Ectodermal cell (in vitro differentiated cells): ENCODE results near the gene SCUBE1.

Experiments
- H3K27ac ChIP-seq: 2 replicates; pipeline ENCODE4 v1.7.0; 2013; ENCODE audit warnings: mild to moderate bottlenecking, low read depth, low read length; ENCODE audit not compliant: insufficient read depth, poor library complexity, severe bottlenecking
- H3K27me3 ChIP-seq: 2 replicates; pipeline ENCODE4 v1.7.0; 2013; ENCODE audit warnings: mild to moderate bottlenecking, low read length; ENCODE audit not compliant: insufficient read depth, control insufficient read depth, poor library complexity, severe bottlenecking
- H3K36me3 ChIP-seq: one replicate; pipeline ENCODE4 v1.7.0; 2013; ENCODE audit warnings: low read length; ENCODE audit not compliant: control insufficient read depth, insufficient read depth
- H3K4me1 ChIP-seq: one replicate; pipeline ENCODE4 v1.7.0; 2013; ENCODE audit warnings: low read length; ENCODE audit not compliant: control insufficient read depth, insufficient read depth
- H3K4me3 ChIP-seq: 2 replicates; pipeline ENCODE4 v1.7.0; 2013; ENCODE audit warnings: low read depth, low read length, control low read depth; ENCODE audit not compliant: insufficient read depth
- H3K9me3 ChIP-seq: 2 replicates; pipeline ENCODE4 v1.7.0; 2013; ENCODE audit warnings: mild to moderate bottlenecking, low read length, moderate library complexity; ENCODE audit not compliant: control insufficient read depth
- WGBS, 2 experiments: methylation state at CpG; one replicate each; pipeline ENCODE4 v1.1.7; 2013; ENCODE audit warnings: missing lambda C conversion rate in 2 of 2; 5-methylcytosine and 5-hydroxymethylcytosine counted together

SCUBE1 gene

DNA sequence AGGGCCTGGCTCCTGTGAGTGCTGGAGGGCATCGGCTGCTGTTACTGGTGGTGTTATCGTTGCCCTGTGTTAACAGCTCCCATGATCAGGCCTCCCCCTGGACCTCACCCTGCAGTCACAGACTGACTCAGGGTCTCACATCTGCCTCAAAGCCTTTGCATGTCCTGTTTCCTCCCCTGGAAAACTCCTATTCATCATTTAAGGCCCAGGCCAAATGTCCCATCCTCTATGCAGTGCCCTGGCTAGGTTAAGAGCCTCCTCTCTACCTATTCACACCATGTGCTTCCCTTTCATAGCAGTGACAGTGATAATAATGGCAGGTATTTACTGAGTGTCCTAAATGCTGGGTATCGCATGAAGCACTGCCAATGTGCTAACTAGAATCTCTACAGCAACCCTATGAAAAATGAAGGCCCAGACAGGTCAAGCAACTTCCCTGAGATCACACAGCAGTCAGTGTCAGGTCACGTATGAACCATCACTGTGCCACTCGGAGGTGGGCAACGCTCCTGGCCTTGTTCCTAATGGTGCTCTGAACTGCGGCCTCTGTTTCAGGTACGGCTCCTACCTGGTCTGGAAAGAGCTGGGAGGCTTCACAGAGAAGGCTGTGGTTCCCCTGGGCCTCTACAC lies 182.6 kb downstream of the SCUBE1 start:
- Histone ChIP-seq H3K27ac (no peak overlapping the region), H3K27me3 (no peaks in the 10 kb centered on the region), H3K4me1 (no peaks in the 10 kb centered on the region), H3K36me3 (no peaks in the 10 kb centered on the region), H3K9me3 (no peaks in the 10 kb centered on the region), H3K4me3 (no peak overlapping the region)
- WGBS, 2 experiments: 95% methylated on average over 8 of the region's 8 CpGs

DNA sequence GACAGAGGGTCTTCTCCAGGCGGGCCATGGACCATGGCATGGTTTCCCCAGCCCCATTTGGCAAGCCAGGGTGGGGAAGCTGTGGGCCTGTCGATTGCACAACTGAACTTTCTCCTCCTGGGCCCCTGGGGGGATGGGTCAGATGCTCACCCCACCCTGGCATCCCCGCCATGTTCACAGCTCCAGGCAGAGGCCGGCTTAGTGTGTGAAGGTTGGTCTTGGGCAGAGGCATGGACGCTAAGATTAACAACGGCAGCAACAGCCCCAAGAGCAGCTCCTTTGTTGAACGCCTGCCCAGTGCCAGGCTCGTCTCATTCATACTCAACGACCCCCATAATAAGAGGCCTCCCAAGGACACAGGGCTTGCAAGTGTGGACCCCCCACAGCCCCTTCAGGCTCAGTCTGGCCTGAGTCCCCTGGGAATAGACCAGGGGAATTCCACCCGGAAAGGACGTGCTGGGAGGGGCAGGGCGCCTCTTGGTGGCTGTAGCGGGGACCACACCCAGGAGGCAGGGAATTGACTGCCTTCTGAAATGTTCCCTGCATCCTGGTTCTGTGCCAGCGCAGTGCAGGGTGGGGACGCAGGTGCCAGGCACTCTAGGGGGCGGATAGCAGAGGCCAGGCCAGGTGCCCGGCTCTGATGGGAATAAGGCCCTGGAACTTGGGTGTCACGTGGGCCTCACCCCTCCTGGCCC lies 183.5 kb downstream of the SCUBE1 start:
- H3K9me3 ChIP-seq: no peaks in the 10 kb centered on the region
- no peaks in the 10 kb centered on the region for H3K36me3 ChIP-seq
- H3K27me3 ChIP-seq: no peaks in the 10 kb centered on the region
- no peak overlapping the region for H3K27ac ChIP-seq
- H3K4me1 ChIP-seq: no peaks in the 10 kb centered on the region
- 81 to 84% methylated on average over 18 of the region's 18 CpGs for WGBS, 2 experiments
- no peak overlapping the region for H3K4me3 ChIP-seq

DNA sequence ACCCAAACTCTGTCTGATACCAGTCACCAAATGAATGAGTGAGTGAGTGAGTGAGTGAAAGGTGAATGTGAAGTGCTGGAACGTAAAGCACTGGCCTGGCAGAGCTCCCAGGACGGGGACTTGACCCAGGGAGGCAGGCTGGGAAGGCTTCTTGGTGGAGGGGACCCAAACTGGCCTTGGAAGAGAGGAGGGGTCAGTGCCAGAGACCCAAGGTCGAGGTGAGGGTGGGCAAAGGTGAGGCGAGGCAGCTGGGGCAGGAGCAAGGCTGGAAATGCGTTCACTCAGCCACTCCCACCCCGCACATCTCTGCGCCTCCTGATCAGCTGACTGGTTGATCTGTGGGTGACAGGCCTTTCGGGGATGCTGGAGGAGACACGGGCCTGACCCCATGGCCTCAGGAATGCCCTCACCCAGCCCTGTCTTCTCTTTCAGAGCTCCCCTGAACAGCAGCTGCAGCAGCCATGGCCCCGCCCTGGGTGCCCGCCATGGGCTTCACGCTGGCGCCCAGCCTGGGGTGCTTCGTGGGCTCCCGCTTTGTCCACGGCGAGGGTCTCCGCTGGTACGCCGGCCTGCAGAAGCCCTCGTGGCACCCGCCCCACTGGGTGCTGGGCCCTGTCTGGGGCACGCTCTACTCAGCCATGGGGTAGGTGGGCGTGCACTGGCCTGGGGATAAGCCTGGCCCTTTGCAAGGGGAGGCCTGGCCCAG lies 184.2 kb downstream of the SCUBE1 start:
- no peaks in the 10 kb centered on the region for H3K4me1 ChIP-seq
- no peaks in the 10 kb centered on the region for H3K36me3 ChIP-seq
- H3K9me3 ChIP-seq: no peaks in the 10 kb centered on the region
- H3K27ac ChIP-seq: no peak overlapping the region
- H3K4me3 ChIP-seq: no peak overlapping the region
- WGBS, 2 experiments: 94 to 95% methylated on average over 24 of the region's 24 CpGs
- H3K27me3 ChIP-seq: no peaks in the 10 kb centered on the region

DNA sequence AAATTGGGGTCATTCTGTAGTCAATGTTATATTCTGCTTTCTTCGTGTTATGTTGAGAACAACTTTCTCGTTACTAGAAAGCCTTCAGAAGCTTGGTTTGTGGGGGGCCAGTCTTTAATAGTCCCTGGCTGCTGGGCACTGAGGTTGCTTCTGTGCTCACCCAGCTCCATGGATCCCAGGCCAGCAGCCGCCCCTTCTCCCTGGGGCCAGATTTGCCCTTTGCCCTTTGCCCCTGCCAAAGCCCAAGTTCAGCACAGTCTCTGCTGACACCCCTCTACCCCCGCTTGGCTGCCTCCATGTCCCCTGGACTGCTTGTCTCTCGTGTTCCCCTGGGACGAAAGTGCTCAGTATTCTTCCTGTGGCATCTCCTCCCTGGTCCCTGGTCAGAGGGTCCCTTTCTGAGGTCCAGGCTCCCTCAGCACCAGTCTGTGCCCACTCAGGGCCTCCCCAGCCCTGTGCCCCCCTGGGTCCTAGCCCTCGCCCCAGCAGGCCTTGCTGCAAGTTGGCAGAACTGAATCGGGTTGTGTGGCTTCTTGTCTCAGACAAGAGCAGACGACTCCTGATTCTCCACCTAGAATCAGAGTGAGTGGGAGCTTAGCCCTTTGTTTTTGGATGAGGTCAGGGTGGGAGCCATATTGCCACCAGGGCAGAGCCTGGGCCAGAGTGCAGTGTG lies 185.2 kb downstream of the SCUBE1 start:
- Histone ChIP-seq H3K9me3 (no peaks in the 10 kb centered on the region), H3K36me3 (no peaks in the 10 kb centered on the region), H3K4me1 (no peaks in the 10 kb centered on the region), H3K27me3 (no peaks in the 10 kb centered on the region), H3K4me3 (no peak overlapping the region), H3K27ac (no peak overlapping the region)
- 89 to 90% methylated on average over 9 of the region's 9 CpGs for WGBS, 2 experiments

DNA sequence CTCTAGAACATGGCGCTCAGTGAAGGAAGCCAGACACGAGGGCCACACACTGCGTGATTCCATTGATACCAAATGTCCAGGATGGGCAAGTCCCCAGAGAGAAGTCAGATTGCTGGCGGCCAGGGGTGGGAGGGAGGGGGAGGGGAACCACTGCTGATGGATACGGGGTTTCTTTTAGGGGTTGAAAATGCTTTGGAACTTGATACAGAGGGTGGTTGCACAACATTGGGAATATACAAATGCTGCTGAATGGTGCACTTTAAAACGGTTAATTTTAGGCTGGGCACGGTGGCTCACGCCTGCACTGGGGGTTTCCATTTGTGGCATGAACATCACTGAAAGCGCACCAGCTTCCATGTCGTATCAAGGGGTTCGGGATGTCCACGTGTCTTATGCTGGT lies 186.8 kb downstream of the SCUBE1 start:
- Histone ChIP-seq H3K36me3 (no peaks in the 10 kb centered on the region), H3K27me3 (peaks cover 14% of the 10 kb centered on the region), H3K9me3 (no peaks in the 10 kb centered on the region), H3K4me1 (peaks cover 8% of the 10 kb centered on the region), H3K27ac (no peak overlapping the region), H3K4me3 (no peak overlapping the region)
- 91 to 94% methylated on average over 12 of the region's 12 CpGs for WGBS, 2 experiments

DNA sequence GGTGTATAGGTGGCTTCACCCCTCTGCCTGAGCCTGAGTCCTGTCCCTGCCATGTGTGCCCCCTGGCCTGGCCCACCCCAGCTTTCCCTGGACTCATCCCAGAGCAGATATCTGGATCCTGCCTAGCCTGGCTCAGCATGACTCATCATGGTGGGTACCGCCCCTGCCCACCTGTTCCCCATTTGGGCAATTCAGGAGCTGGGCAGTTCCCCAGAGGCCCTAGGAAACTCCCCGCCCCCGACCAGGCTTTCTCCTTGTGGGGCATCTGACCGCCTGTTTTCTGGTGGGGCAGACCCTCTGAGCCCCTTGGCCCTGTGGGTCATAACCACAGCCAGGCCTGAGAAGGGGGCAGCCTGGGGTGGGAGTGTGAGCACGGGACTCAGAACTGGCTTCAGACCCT lies 187.4 kb downstream of the SCUBE1 start:
- H3K36me3 ChIP-seq: no peaks in the 10 kb centered on the region
- H3K27ac ChIP-seq: no peak overlapping the region
- 86 to 93% methylated on average over 5 of the region's 5 CpGs for WGBS, 2 experiments
- H3K27me3 ChIP-seq: peaks cover 20% of the 10 kb centered on the region
- H3K4me3 ChIP-seq: no peak overlapping the region
- H3K9me3 ChIP-seq: no peaks in the 10 kb centered on the region
- peaks cover 8% of the 10 kb centered on the region for H3K4me1 ChIP-seq

DNA sequence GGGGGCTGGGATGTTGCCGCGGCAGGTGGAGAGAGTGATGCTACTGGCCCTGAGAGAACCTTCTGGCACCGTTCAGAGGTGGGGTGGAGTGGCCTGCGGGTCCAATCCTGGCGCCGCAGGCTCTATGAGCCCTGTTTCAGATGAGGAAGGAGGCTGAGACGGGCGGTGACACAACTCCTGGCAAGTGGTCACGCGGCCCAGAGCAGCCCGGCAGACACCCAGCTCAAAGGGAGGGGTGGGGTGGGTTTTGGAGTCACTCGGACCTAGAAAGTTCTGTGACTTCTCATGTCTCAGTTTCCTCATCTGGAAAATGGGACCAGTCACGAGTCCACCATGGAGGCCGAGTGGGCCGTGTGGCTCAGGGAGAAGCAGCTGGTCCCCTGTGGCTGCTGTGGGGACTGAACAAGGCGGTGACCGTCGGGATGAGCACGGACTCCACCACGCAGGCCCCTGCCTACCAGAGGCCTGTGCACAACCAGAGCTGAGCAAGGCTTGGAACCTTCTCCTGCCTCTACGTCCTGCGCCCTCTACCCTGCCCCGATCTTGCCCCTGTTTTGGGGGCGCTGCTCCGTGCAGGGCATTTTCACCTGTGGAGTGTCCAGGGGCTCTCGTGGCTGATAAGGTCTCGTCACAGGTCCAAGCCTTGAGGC lies 188.2 kb downstream of the SCUBE1 start:
- Histone ChIP-seq H3K9me3 (no peaks in the 10 kb centered on the region), H3K4me3 (no peak overlapping the region), H3K27ac (no peak overlapping the region), H3K36me3 (no peaks in the 10 kb centered on the region), H3K27me3 (peaks cover 24% of the 10 kb centered on the region), H3K4me1 (peaks cover 8% of the 10 kb centered on the region)
- 89 to 90% methylated on average over 27 of the region's 27 CpGs for WGBS, 2 experiments

DNA sequence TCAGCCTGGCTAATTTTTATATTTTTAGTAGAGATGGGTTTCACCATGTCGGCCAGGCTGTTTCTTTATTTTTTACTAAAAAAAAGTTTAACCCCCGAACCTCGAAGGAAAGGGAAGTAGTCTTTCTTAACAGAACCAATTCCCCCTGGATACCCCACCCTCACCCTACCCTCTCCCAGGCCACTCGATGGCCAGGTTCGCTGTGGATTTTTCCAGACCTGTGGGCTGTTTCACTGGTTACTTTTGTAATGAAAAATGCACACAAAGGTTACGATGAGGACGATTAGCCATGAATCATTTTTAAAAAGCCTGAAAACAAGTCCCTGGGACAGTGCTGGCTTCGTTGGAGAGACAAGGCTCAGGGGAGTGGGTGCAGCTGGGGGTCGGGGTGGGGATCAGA lies 189.3 kb downstream of the SCUBE1 start:
- Histone ChIP-seq H3K4me1 (peaks cover 8% of the 10 kb centered on the region), H3K27me3 (peaks cover 24% of the 10 kb centered on the region), H3K27ac (no peak overlapping the region), H3K36me3 (no peaks in the 10 kb centered on the region), H3K4me3 (no peak overlapping the region), H3K9me3 (no peaks in the 10 kb centered on the region)
- WGBS, 2 experiments: 94% methylated on average over 8 to 9 of the region's 9 CpGs

DNA sequence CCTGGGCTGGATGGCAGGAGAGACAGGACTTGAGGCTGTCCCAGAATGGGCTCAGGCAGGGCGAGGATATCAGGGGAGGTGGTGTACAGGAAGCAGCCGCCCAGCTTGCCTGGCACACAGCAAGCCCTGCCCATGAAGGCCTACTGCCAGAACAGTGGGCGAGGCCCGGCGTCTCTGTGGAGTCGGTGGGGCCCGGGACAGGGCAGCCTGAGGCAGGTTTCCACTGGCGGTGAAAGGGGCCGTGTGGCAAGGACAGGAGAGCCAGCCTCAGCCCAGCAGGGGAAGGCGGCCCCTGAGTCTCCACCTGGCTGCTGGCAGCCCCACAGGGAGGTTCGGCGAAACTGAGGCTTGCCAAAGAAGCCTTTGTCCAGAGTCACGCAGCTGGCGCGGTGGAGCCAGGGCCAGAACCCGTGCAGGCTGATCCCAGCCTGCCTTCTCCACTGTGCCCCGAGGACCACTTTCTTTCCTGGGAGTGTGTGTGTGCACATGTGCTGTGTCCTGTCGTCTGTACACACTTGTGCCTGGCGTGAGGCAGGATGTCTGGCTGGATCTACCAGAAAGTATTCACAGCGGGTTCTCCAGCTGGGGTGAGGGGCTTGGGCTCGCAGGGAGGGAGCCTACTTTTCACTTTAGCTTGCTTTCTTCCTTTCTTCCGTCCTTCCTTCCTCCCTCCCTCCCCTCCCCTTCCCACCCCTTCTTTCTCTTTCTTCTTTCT lies 190.7 kb downstream of the SCUBE1 start:
- WGBS, 2 experiments: 74 to 76% methylated on average over 22 of the region's 22 CpGs
- Histone ChIP-seq H3K27ac (no peak overlapping the region), H3K9me3 (no peaks in the 10 kb centered on the region), H3K36me3 (no peaks in the 10 kb centered on the region), H3K27me3 (peaks cover 24% of the 10 kb centered on the region), H3K4me1 (peaks cover 8% of the 10 kb centered on the region), H3K4me3 (no peak overlapping the region)
